ENCODE results near the gene OSBPL5. TPM values are rescaled to one million over a fixed set of nuclear protein-coding genes. Genes with fewer than 3 reads are reported as not detected.
"Not testable (repeated sequence)": the region's sequence is repeated elsewhere in the genome, so short reads cannot be mapped to it uniquely, and the experiment has no call there.

Gene OSBPL5
- total RNA-seq, 1 donor from 2014 or later, result 3.6 TPM

DNA sequence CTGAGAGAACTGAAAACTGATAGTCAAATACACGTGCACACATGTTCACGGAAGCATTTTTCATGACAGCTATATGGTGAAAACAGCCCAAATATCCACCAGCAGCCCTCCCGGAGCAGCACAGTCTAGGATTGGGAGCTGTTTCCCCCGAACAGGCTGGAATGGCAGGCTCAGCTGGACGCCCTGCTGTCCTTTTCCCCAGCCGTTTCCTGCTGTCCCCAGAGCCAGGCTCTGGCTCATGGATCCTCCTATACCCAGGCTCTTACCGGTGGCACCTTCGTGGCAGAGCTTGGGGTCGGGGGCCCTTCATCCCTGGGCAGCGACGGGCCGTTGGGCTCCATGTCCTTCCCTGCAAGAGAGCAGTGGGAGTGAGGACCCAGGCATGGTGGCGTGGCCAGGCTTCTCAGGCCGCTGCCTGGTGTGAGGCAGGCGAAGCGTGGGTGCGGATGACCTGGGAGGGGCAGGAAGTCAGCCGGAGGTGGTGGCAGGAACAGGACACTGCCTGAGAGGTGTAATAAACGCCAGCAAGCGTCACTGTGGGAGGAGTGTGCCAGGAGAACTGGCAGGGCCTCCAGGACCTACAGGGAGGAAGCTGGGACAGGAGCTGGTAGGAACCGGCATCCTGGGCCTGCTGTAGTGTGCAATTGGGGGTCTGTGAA lies 38.8 kb downstream of the OSBPL5 start:
- DNase-seq (ENCODE audit: low spot score) (no peak), ATAC-seq (peak; percentile 6)

DNA sequence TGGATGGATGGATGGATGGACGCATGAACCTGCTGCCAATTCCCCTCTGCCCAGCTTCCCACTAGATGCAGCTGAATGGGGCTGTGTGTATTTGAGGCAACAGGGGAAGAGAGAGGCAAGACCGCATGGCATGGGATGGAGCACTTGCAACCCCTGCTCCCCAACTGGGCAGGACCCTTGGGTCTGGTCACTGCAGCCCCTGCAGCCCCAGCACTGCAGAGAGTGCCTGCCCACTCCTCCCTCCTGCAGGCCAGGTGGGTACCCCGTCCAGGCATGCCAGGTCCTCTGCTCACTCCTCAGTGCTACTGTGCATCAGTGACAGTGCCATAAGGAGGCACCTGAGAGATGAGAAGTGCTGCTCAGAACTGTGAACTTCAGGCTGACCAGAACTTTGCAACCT lies 40.3 kb downstream of the OSBPL5 start:
- no peak for DNase-seq (ENCODE audit: low spot score)

DNA sequence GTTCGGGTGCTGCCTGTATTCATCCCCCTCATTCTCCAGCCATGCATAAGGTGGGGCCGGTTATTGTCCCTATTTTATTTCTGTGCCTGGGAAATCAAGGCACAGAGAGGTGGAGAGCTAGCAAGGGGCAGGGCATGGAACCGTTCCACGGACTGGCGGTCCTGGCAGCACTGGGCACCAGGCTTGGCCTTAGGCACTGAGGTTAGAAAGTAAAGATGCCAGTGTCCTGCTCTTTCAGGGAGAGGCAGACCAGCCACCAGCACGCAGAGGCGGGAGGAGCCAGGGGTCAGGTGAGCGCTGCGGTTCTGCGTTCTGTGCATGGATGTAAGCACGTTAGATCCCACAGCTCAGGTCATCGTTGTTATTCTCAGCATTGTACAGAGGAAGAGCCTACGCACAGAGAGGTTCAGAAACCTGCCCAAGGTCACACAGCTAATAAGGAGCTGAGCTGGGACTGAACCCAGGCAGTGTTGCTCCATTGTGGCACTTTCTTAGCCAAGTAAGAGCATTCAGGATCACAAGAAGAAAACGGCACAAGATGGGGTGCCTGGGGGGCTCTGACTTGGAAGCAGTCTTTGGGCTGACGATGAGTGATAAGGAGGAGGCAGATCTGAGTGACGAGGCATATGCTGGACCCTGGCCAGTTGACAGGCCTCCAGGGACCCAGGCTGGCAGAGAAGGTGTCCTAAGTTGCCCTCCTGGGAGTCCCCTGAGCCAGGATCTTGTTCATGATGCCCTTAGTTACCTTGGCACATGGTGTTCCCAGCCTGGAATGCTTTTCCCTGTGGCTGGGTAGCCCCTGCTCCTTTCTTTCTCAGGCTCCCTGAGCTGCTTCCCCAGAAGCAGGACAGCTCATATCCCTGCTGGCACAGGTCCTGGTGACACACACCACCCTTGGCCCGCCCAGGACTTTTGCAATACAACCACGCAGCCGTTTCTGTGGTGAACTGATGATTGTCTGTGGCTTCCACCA lies 41.1 kb downstream of the OSBPL5 start:
- DNase-seq (ENCODE audit: low spot score) (peak; percentile 71), ATAC-seq (peak; percentile 76)

More for the DNA sequence above, 40.3 kb downstream of the OSBPL5 start:
- no peak for ATAC-seq

DNA sequence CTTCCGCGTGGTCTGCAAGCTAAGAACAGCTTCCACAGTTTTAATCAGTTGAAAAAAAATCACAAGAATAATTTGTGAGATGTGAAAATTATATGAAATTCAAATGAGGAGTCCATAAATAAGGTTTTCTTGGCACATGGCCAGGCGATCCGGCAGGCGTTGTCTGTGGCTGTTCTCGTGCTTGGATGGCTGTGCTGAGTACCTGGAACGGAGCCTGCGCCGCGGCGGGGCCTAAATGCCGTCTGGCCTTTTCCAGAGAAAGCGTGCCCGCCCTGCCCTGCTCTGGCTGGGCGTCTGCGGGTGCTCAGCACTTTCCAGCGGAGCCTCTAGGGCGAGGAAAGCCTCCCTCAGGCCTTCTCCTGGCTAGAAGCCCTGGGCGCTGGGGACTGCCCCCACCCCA lies 41.8 kb downstream of the OSBPL5 start:
- DNase-seq (ENCODE audit: low spot score), result no peak
- no peak for ATAC-seq

DNA sequence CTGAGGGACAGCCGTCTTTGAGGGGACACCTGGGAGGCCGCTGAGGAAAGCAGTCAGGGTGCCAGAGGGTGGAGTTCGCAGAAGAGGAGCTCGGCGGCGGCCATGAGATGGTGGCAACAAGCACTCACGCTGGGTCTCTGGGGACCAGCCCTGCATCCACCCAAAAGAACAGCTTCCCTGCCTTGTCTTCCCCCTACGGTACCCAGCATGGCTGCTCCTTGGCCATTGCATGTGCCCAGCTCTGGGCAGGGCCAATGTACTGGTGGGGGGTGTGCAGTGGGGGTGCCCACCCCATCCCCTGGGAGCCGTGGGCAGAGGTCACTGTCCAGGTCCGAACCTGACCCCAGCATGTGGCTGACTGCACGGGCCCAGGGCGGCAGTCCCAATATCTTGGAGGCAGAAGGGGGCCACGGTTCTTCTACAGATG lies 42.3 kb downstream of the OSBPL5 start:
- ATAC-seq (no peak), DNase-seq (ENCODE audit: low spot score) (no peak)

DNA sequence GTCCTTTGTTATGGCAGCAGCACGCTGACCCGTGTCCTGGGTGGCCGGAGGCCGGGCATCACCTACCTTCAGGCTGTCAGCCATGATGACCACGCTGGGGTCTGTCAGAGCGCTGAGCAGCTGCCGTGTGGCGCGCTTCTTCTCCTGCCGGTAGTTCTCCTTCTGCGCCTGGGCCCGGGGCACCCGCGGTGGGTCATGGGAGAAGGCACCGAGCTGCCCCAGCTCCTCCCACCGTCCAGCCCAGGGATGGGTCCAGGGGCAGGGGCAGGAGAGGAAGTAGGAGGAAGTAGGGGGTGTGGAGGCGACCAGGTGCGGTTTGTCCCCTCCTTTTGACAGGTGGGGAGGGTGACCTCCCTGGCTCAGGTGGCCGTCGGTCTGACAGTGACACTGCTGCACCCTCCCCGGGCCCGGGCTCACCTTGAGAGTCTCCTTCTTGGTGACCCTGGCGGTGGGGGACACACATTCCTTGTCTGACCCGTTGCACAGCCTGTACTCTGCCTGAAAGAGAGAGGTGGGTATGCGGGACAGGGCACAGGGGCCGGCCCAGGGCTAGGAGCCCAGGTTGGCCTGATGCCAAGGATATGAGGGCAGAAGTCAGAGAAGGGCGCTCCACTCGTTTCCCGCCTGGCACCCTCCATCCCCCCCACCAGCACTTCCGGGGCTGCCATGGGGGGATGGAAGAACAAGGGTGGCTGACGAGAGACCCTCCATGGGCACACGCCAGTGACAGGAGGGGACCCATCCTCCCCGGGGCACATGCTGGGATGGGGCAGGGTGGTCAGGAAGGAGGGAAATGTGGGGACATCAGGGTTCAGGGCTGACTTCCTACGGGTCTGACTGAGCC lies 43.0 kb downstream of the OSBPL5 start:
- ATAC-seq (no peak), DNase-seq (ENCODE audit: low spot score) (no peak)

DNA sequence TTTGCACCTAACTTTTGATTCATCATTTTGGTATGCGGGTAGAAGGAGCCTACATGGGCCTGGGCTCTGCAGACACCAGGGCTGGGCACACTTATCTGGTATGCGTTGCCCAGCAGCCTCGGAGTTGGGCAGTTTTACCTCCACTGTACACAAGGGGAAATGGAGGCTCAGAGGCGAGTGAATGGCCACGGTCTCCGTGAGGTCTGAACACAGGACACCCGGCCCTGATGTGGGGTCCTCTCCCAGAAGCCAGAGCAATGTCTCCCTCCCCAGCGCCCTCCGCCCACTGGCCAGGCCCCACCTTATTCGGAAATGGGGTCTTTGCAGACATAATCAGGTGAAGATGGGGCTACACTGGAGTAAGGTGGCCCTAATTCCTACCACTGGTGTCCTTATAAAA lies 43.7 kb downstream of the OSBPL5 start:
- ATAC-seq, result no peak
- DNase-seq (ENCODE audit: low spot score), result no peak

DNA sequence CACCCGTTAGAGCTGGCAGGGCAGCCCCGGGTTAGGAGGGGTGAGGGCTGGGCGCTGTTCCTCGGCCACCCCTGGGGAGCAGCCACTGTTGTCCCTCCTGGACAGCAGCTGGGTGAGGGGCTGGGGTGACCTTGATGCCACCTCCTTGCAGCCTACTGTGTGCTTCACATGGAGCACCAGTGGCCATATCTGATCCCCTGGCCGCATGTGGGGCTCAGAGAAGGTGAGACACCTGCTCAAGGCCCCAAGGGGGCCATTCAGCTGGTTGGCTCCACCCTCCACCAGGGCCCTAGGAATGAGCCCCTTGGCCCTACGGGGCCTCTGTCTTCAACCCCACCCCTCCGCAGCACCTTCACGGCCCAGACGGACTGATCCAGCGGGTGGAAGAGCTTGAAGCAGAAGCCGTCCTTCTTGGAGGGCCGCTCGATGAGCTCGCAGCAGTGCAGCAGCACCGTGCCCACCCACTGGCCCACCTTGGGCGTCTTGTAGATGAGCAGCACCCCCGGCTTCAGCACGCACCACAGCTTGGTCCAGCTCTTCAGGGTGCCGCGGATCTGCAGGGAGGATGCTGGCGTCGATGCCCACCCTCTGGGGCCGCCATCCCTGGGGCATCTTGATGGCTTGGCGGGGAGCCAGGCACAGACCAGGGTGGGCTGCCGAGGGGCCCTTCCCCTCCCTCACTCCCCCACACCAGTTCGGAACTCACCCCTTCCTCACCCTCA lies 44.9 kb downstream of the OSBPL5 start:
- no peak for ATAC-seq
- no peak for DNase-seq (ENCODE audit: low spot score)

DNA sequence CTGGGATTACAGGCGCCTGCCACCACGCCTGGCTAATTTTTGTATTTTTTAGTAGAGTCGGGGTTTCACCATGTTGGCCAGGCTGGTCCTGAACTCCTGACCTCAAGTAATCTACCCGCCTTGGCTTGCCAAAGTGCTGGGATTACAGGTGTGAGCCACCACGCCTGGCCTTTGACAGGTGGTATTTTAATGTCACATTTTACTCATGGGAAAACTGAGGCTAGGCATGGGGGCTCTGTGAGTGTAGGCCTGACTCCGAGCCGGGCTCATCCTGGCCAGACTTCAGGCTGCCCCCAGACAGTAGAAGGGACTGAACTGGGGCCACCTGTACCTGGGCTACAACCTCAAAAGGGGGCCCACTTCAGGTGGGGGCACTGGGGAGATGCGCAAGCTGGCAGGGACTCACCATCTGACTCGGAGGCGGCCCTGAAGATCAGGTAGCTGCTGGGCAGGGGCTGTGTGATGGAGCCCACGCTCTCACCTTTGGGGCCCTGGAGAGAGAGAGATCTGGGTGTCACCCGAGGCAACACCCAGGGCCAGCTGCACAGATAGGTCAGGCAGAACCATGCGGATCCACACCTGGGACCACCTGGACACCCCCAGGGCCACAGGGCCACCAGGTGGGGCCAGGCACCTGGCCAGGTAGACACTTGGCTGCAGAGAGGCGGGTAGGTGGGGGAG lies 45.8 kb downstream of the OSBPL5 start:
- no peak for ATAC-seq
- DNase-seq (ENCODE audit: low spot score), result no peak

DNA sequence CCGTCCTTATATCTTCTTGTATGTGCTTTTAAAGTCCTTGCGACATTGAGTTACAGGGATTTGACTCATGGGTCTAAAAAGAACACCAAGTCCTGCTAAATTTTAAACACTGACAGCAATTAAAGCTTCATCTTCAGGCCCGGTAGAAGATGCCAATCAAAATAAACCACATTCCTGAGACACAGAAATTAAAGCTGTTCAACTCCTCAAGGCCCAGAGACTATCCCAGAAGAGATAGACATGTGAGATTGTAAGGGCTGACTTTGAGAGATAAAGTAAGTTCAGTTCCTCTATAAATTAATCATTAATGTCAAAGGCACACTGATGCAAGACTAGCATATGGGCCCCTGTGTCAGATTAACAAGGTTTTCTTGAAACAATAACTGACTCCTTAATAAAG lies 49.8 kb downstream of the OSBPL5 start:
- ATAC-seq (no peak), DNase-seq (ENCODE audit: low spot score) (no peak)

DNA sequence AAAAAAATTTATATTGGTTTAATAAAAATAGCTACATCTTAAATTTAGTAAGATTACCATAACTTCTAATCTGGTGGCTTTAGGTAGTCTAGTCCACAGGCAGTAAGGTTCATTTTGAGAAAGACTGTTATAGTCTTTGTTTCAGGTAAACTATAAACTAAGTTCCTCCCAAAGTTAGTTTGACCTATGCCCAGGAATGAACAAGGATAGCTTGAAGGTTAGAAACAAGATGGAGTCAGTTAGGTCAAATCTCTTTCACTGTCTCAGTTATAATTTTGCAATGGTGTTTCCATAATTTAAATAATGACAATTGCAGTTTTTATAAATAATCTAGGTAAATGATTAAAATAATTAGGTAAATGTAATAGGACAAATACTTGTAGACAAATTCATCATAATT lies 51.4 kb downstream of the OSBPL5 start:
- not testable (repeated sequence) for DNase-seq (ENCODE audit: low spot score); ATAC-seq

DNA sequence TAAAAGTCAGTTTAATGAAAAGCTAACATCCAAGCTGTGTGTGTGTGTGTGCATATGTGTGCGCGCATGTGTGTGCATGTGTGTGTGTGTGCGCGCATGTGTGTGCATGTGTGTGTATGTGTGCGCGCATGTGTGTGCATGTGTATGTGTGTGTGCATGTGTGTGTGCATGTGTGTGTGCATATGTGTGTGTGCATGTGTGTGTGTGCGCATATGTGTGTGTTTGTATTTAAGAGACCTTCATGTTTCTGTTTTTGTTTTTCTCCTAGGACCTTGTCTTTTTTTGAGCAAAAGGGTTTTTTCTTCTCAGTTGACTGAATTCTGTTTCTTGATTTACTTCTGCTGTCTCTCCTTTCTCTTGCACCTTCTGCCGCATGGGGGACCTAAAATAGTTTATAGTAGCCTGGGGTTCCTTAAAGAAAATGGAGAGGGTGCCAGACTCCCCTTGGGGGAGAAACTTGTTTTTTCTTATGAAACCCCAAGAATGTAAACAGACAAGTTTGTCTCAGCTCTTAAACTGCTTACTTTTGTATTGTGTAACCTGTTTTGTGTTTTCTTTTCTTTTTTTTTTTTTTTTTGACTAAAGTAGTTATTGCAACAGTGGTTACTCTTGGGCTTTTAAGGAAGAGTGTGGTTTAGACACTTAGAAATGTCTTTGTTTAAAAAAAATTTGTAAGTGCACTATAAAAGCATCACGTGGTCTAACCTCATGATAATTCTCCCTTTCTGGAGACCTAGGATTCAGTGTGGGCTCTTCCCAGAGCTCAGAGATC lies 53.0 kb downstream of the OSBPL5 start:
- no peak for ATAC-seq
- DNase-seq (ENCODE audit: low spot score), result no peak

DNA sequence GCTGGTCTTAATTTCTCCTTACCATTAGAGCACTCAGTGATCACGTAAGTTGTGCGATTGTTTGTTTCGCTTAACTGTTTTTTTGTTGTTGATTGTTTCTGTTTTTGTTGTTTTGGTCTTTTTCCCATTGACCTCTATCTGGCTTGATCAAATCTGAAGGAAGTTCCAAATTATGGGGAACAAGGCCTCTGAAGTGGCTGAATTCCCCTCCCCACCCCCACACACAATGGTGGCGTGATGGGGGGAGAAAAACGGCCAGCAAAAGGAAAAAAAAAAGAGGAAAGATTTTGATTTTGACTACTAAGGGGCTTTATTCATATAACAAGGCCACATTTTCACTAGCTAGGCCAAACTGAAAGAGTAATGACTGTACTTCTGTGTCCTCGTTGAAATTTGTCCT lies 53.6 kb downstream of the OSBPL5 start:
- no peak for ATAC-seq
- DNase-seq (ENCODE audit: low spot score), result no peak

DNA sequence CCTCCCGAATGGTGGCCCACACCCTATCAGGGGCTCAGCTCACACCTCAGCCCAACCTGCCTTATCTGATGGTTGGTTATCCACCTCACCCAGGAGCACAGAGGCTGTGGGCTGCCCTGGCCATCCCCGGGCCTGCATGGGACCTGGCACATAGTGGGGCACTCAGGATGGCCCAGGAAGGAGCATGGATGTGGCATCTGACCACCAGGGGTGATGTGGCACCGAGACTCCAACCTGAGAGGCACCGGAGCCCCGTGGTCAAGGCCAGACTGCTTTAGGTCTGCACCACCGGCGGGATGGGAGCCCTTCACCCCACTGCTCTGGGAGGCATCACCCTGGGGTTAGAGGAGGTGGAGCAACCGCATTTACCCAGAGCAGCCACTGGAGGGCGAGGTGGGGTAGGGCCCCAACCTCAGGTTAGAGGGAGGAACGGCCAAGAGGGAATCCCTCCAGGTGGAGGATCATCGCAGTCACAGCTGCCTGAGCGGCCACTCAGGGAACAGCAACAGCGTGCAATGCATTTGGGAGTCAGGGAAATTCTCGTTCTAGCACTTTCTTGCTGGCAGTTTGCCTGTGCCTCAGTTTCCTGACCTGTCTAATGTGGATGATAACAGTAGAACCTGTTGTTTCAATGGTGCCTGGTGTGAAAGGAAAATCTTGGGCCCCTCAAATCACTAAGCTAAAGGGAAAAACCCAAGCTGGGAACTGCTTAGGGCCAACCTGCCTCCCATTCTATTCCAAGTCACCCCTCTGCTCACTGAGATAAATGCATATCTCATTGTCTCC lies 55.0 kb downstream of the OSBPL5 start:
- ATAC-seq (peak; percentile 87), DNase-seq (ENCODE audit: low spot score) (peak; percentile 46)

DNA sequence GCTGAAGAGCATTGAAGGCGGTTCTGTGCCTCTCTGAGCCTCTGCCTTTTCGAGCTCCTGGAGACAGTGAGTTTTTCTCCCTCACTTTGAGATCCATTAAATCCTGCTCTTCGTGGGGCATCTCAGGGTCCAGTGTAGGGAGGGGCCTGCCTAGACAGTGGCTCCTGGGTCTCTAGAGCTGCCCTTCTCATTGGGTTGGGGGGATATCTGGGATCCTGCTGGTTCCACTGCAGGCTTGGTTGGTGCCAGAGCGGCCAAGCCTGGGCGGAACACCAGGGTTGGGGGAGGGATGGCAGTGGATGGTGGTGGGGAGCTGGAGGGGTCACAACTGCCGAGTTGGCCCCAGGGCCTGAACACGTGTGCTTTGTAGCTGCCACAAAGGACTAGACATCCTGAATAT lies 55.7 kb downstream of the OSBPL5 start:
- ATAC-seq, result no peak

DNA sequence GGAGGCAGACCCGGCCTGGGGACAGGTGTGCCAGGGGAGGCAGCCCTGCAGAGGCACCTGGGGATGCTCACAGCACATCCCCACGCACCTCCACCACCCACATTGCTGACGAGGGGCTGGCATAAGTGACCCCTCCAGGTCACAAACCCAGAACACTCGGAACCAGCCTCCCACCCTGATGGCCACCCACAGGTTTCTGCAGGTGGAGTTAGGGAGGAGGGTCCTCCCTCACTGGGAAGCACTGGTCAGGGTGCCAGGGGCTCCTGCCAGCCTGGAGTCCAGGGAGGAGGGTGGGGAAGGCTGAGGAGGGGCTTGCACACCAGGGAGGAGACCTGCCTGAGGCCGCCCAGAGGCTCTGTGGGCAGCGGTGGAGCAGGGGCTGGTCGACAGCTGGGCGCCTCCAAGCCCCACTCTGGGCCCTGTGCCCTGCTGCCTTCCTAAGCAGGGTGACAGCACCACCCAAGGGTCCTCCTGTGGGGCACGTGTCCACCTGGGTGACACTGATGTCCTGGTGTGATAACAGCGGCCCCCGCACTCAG lies 56.9 kb downstream of the OSBPL5 start:
- no peak for ATAC-seq
- DNase-seq (ENCODE audit: low spot score), result peak; percentile 38

More for the DNA sequence above, 55.7 kb downstream of the OSBPL5 start:
- DNase-seq (ENCODE audit: low spot score), result no peak

DNA sequence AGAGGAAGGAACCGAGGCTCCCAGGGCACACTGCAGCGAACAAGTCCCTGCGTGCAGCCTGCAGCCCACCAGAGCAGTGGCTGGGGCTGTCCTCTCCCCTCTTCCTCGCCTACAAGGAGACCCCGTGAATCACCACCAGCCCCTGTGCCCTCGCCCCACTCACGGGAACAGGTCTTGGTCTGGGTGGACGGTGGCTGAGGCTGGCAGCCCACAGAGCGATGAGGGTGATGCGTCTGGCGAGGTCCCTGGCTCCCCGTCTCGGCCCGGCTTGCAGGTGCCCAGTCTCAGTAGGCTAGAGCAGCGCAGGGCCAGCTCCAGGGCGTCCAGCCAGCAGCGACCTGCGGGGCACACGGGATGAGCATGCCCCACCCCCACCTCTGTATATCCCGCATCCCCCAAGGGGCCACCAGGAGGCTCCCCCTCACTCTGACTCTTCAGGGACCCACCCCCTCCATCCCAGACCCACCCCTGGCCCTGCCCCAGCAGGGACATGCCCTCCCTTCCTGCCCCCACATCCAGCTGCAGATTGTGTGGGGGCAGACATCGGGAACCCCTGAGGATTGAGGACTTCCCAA lies 57.4 kb downstream of the OSBPL5 start:
- ATAC-seq (no peak), DNase-seq (ENCODE audit: low spot score) (peak; percentile 40)
